Suprapubic skin (tissue), 4 donors: ENCODE results near the gene PNRC1. TPM values are rescaled to one million over a fixed set of nuclear protein-coding genes. Genes with fewer than 3 reads are reported as not detected.

Source experiments
- DNase-seq, 2 donors: peaks; one replicate each; pipeline ENCODE4 v3.0.0-alpha.2; 2019; ENCODE audit warnings: low spot score in 2 of 2
- H3K27ac ChIP-seq: fragments of 200-600 bp; sonication (generic); one replicate; pipeline ENCODE4 v1.5.1; 2019
- H3K27me3 ChIP-seq: fragments of 200-600 bp; sonication (generic); one replicate; pipeline ENCODE4 v1.5.1; 2019
- H3K36me3 ChIP-seq: fragments of 200-600 bp; sonication (generic); one replicate; pipeline ENCODE4 v1.5.1; 2019
- H3K4me1 ChIP-seq: fragments of 200-600 bp; sonication (generic); one replicate; pipeline ENCODE4 v1.5.1; 2019
- H3K4me3 ChIP-seq: fragments of 200-600 bp; sonication (generic); one replicate; pipeline ENCODE4 v1.5.1; 2019; ENCODE audit warnings: mild to moderate bottlenecking
- H3K9me3 ChIP-seq: fragments of 200-600 bp; sonication (generic); one replicate; pipeline ENCODE4 v1.5.1; 2019
- EP300 ChIP-seq: sonication (generic); formaldehyde crosslinking; IDR thresholded peaks from one replicate; pipeline ENCODE4 v1.6.1; 2017; ENCODE audit warnings: antibody characterized with exemption
- POLR2A ChIP-seq, 2 donors: fragments of 450-650 bp; IDR thresholded peaks; one replicate each; pipeline ENCODE4 v1.6.1; 2017; ENCODE audit warnings: antibody characterized with exemption in 2 of 2, mild to moderate bottlenecking in 2 of 2, moderate library complexity in 2 of 2
- POLR2AphosphoS5 ChIP-seq, 3 donors: sonication (generic); formaldehyde crosslinking; IDR thresholded peaks; one replicate each; pipeline ENCODE4 v1.6.1; 2017; ENCODE audit warnings: antibody characterized with exemption in 3 of 3
- WGBS: methylation state at CpG from one replicate; pipeline ENCODE4 v1.1.5; 2018; 5-methylcytosine and 5-hydroxymethylcytosine counted together
- total RNA-seq, 4 donors: library from RNA; depleted of rRNA; stranded (reverse); fragments of >200 nt; gene quantifications; one replicate each; pipeline ENCODE4 v1.1.0, GENCODE V29; 2016
- TF ChIP-seq, protein P1 (sequence below), 2 donors: fragments of 200-600 bp in 1 of 2; fragments of 450-650 bp in 1 of 2; sonication (generic) in 1 of 2; IDR thresholded peaks; one replicate each; pipeline ENCODE4 v1.5.1; 2016 to 2019; ENCODE audit warnings: antibody characterized with exemption in 2 of 2, mild to moderate bottlenecking in 1 of 2, moderate library complexity in 1 of 2

Gene PNRC1
- total RNA-seq, 4 donors from 2014 or later = 238 to 292 (median 271) TPM

DNA sequence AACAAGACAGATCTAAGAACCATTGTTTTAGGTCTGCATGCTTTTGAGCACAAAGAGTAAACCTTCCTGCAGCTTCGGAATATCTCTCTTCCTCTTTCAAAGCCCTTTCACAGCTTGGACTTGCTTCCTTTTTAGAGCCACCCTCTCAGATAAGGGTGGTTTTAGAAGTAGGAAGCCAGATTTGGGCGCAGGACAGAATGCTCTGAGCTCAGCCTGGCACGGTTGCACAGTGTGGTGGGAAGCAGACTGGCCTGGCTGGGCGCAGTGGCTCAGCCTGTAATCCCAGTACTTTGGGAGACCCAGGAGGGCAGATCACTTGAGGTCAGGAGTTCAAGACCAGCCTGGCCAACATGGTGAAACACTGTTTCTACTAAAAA lies 35.6 kb upstream of the PNRC1 start:
- Histone ChIP-seq H3K9me3 (no peaks in the 10 kb centered on the region), H3K4me3 (no peak overlapping the region), H3K27ac (no peak overlapping the region), H3K4me1 (peaks cover 5% of the 10 kb centered on the region), H3K27me3 (no peaks in the 10 kb centered on the region), H3K36me3 (no peaks in the 10 kb centered on the region)
- 86% methylated on average over 4 of the region's 4 CpGs for WGBS
- TF ChIP-seq POLR2A (IDR thresholded peaks at IDR 0.05) (no peak), POLR2AphosphoS5 (IDR thresholded peaks at IDR 0.05) (no peak), EP300 (no peak)
- TF ChIP-seq, protein P1, sequence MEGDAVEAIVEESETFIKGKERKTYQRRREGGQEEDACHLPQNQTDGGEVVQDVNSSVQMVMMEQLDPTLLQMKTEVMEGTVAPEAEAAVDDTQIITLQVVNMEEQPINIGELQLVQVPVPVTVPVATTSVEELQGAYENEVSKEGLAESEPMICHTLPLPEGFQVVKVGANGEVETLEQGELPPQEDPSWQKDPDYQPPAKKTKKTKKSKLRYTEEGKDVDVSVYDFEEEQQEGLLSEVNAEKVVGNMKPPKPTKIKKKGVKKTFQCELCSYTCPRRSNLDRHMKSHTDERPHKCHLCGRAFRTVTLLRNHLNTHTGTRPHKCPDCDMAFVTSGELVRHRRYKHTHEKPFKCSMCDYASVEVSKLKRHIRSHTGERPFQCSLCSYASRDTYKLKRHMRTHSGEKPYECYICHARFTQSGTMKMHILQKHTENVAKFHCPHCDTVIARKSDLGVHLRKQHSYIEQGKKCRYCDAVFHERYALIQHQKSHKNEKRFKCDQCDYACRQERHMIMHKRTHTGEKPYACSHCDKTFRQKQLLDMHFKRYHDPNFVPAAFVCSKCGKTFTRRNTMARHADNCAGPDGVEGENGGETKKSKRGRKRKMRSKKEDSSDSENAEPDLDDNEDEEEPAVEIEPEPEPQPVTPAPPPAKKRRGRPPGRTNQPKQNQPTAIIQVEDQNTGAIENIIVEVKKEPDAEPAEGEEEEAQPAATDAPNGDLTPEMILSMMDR (IDR thresholded peaks at IDR 0.05) = no peak
- DNase-seq = no peak

DNA sequence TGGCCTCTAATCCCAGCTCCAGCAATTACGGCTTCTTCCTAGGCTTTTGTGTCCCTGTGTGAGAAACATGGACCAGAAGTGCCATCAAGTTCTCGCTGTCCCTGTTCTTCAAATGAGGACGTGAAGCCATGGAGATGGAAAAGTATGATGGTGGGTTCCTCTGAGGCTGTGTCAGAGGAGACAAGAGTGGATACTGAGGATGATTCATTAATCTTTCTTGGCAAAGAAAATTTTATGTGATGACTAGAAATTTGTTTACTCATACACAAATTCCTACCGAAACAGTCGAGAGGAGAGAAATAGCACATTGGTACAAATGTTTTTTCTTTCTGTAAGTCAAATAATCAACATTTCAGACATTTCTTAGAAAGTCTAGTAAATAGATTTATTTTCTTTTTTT lies 35.0 kb upstream of the PNRC1 start:
- no peak overlapping the region for H3K27ac ChIP-seq
- no peaks in the 10 kb centered on the region for H3K36me3 ChIP-seq
- H3K4me3 ChIP-seq = no peak overlapping the region
- no peaks in the 10 kb centered on the region for H3K27me3 ChIP-seq
- WGBS = 80% methylated on average over 5 of the region's 5 CpGs
- TF ChIP-seq POLR2AphosphoS5 (IDR thresholded peaks at IDR 0.05) (no peak), EP300 (no peak), POLR2A (IDR thresholded peaks at IDR 0.05) (no peak)
- TF ChIP-seq, protein P1 (IDR thresholded peaks at IDR 0.05) = no peak
- no peak for DNase-seq
- peaks cover 6% of the 10 kb centered on the region for H3K4me1 ChIP-seq
- H3K9me3 ChIP-seq = no peaks in the 10 kb centered on the region

DNA sequence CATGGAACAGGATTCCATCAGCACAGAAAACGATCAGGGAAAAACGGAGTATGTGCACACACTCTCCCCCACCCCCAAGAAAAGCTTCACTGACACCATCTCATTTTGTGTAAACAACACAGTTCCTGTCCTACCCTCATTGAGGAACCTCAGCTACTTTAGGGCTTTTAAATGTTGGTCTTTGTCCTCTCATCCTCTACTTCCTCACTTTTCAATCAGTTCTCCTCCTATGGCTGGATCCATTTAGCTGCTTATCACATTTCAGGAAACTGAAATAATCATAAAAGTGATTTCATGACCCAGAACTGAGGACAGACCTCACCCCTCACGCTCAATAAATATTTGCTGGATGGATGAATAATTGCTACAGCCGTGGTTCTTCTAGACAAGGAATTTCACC lies 33.1 kb upstream of the PNRC1 start:
- Histone ChIP-seq H3K27ac (no peak overlapping the region), H3K4me3 (no peak overlapping the region), H3K27me3 (no peaks in the 10 kb centered on the region), H3K4me1 (peaks cover 12% of the 10 kb centered on the region), H3K9me3 (no peaks in the 10 kb centered on the region), H3K36me3 (no peaks in the 10 kb centered on the region)
- TF ChIP-seq, protein P1 (IDR thresholded peaks at IDR 0.05) = no peak
- TF ChIP-seq POLR2AphosphoS5 (IDR thresholded peaks at IDR 0.05) (no peak), POLR2A (IDR thresholded peaks at IDR 0.05) (no peak), EP300 (no peak)
- DNase-seq = no peak
- WGBS = 83% methylated on average over 4 of the region's 4 CpGs

DNA sequence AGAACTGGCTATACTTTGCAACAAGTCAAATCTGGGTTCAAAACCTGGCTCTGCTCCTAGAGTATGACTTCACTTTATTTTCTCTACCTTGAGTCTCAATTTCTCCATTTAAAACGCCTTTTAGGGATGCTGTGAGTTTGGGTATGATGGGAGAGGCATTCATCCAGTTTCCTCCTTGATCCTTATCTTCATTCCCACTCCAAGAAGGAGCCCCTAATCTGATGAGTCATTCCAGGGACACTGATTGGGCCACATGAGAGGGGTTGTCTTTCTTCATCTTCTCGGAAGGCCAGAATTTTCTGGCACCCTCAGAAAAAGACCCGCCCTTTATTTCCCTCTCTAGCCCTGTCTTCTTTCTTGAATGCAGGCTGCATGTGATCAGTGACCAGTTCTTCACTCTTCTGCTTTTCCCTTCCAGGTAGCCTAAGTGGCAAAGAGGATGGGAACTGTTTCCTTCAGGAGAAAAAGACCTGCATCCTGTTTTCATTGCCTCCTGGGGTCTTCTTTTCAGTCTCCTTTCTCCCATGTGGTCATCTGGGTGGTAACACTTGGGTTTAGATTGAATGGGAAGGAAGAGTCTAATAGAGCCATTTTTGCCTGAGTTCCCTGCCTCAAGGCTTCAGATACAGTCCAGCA lies 32.1 kb upstream of the PNRC1 start:
- no peak for DNase-seq
- H3K36me3 ChIP-seq = no peaks in the 10 kb centered on the region
- 80% methylated on average over 3 of the region's 3 CpGs for WGBS
- no peaks in the 10 kb centered on the region for H3K27me3 ChIP-seq
- no peaks in the 10 kb centered on the region for H3K9me3 ChIP-seq
- peaks cover 12% of the 10 kb centered on the region for H3K4me1 ChIP-seq
- no peak overlapping the region for H3K27ac ChIP-seq
- TF ChIP-seq, protein P1 (IDR thresholded peaks at IDR 0.05) = no peak
- TF ChIP-seq POLR2A (IDR thresholded peaks at IDR 0.05) (no peak), POLR2AphosphoS5 (IDR thresholded peaks at IDR 0.05) (no peak), EP300 (no peak)
- H3K4me3 ChIP-seq = no peak overlapping the region

DNA sequence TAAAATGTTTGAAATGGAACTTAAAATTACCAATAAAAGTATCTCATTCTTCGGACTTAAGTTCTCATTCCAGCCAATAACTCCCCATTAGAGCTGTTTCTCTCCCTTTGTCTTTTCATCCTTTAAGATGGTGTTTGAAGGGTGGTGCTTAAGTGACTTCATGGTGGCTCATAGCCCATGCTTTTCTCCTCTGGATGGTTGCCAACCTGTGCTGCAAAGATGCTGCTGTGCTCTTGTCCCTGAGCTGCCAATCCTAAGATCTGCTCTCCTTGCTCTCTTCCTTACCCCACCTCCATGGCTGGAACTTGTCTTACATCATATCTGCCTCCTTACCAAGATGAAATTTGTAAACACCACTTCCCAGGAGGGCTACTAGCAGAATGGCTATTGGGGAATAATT lies 31.6 kb upstream of the PNRC1 start:
- Histone ChIP-seq H3K27ac (no peak overlapping the region), H3K27me3 (no peaks in the 10 kb centered on the region), H3K36me3 (no peaks in the 10 kb centered on the region), H3K4me3 (no peak overlapping the region), H3K9me3 (no peaks in the 10 kb centered on the region), H3K4me1 (peaks cover 12% of the 10 kb centered on the region)
- WGBS = 89% methylated on average over 1 of the region's 1 CpG
- no peak for TF ChIP-seq EP300
- TF ChIP-seq POLR2A (IDR thresholded peaks at IDR 0.05) = no peak
- TF ChIP-seq POLR2AphosphoS5 (IDR thresholded peaks at IDR 0.05) = no peak
- TF ChIP-seq, protein P1 (IDR thresholded peaks at IDR 0.05) = no peak
- DNase-seq = no peak
